DOHH2 (cell line): Measurements from ENCODE around the gene TMED10.

Experiments used
- H3F3A ChIP-seq: fragments of 200-600 bp; sonication (generic), shearing (Covaris generic); 2 replicates; pipeline ENCODE4 v1.6.0; 2016; ENCODE audit warnings: antibody characterized with exemption, mild to moderate bottlenecking; ENCODE audit not compliant: control insufficient read depth, insufficient read depth
- H3K27ac ChIP-seq: fragments of 200-600 bp; sonication (generic); 2 replicates; pipeline ENCODE4 v1.5.1; 2014; ENCODE audit warnings: low read depth, mild to moderate bottlenecking, low read length, moderate library complexity
- H3K27me3 ChIP-seq: fragments of 200-600 bp; sonication (generic); 2 replicates; pipeline ENCODE4 v1.6.1; 2014; ENCODE audit warnings: mild to moderate bottlenecking, low read length, mixed read lengths; ENCODE audit not compliant: control insufficient read depth
- H3K36me3 ChIP-seq: fragments of 200-600 bp; sonication (generic); 2 replicates; pipeline ENCODE4 v1.6.1; 2014; ENCODE audit warnings: mild to moderate bottlenecking, low read length, moderate library complexity, mixed read lengths; ENCODE audit not compliant: control insufficient read depth
- H3K4me1 ChIP-seq: fragments of 200-600 bp; sonication (generic); 2 replicates; pipeline ENCODE4 v1.6.1; 2014; ENCODE audit warnings: mild to moderate bottlenecking, low read length, mixed read lengths; ENCODE audit not compliant: control insufficient read depth
- H3K4me2 ChIP-seq: fragments of 200-600 bp; sonication (generic); 2 replicates; pipeline ENCODE4 v1.6.0; 2014; ENCODE audit warnings: mild to moderate bottlenecking, low read length, moderate library complexity
- H3K4me3 ChIP-seq: fragments of 200-600 bp; sonication (generic); 2 replicates; pipeline ENCODE4 v1.5.1; 2014; ENCODE audit warnings: mild to moderate bottlenecking, low read length, mixed read lengths
- H3K79me2 ChIP-seq: fragments of 200-600 bp; sonication (generic); 2 replicates; pipeline ENCODE4 v1.6.1; 2014; ENCODE audit warnings: mild to moderate bottlenecking, low read length, mixed read lengths; ENCODE audit not compliant: control insufficient read depth
- H3K9me2 ChIP-seq: fragments of 200-600 bp; sonication (generic); replicated peaks from 2 replicates; pipeline ENCODE4 v1.6.1; 2014; ENCODE audit warnings: mild to moderate bottlenecking, low read length, mixed read lengths; ENCODE audit not compliant: control insufficient read depth
- H3K9me3 ChIP-seq: fragments of 200-600 bp; sonication (generic); 2 replicates; pipeline ENCODE4 v1.6.1; 2014; ENCODE audit warnings: antibody characterized with exemption, low read length, mixed read lengths; ENCODE audit not compliant: control insufficient read depth, insufficient read depth
- H4K20me1 ChIP-seq: fragments of 200-600 bp; sonication (generic); 2 replicates; pipeline ENCODE4 v1.6.0; 2014; ENCODE audit warnings: low read depth, mild to moderate bottlenecking, antibody characterized with exemption, low read length, moderate library complexity; ENCODE audit not compliant: control insufficient read depth, insufficient read depth
- CTCF ChIP-seq: fragments of 200-600 bp; sonication (generic); IDR thresholded peaks from one replicate; pipeline ENCODE4 v1.5.1; 2014; ENCODE audit warnings: antibody characterized with exemption, mild to moderate bottlenecking, low read depth, low read length; ENCODE audit not compliant: poor library complexity, severe bottlenecking
- EZH2phosphoT487 ChIP-seq: fragments of 200-600 bp; sonication (generic); IDR thresholded peaks from 2 replicates; pipeline ENCODE4 v1.6.1; 2017; ENCODE audit warnings: borderline replicate concordance, mild to moderate bottlenecking, antibody characterized with exemption, low read length, moderate library complexity, mixed read lengths

TMED10 gene

DNA sequence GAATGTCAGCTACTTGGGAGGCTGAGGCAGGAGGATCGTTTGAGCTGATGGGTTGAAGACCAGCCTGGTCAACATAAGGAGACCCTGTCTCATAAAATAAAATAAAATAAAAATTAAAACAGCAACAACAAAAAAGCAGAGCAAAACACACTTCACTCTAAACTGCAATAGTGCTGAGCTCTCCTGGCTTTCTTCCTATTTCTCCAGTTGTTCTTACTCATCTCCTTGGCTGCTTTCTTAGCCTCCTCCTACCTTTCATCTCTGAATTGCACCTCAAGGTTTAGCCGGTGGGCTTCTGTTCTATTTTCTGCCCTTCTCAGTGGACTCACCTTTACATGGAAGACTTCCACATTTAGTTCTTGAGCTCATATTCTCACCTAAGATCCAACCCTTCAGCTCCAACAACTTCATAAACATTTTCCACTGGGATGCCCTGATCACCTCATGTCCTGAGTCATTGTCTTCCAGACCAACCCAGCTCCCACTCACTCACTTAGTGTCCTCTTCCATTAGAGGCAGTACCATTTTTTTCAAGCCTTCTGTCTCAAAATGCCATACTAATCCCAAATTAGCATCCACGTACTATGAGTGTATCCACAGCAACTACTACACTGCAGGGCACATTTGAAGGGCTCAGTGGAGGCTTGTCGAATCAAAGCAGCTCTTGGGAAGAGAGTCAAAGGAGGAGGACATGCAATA, 41.2 kb upstream of the TMED10 start:
- H3K79me2 ChIP-seq: no peaks in the 10 kb centered on the region
- peaks cover 14% of the 10 kb centered on the region for H3K4me1 ChIP-seq
- TF ChIP-seq CTCF (no peak), EZH2phosphoT487 (no peak)

DNA sequence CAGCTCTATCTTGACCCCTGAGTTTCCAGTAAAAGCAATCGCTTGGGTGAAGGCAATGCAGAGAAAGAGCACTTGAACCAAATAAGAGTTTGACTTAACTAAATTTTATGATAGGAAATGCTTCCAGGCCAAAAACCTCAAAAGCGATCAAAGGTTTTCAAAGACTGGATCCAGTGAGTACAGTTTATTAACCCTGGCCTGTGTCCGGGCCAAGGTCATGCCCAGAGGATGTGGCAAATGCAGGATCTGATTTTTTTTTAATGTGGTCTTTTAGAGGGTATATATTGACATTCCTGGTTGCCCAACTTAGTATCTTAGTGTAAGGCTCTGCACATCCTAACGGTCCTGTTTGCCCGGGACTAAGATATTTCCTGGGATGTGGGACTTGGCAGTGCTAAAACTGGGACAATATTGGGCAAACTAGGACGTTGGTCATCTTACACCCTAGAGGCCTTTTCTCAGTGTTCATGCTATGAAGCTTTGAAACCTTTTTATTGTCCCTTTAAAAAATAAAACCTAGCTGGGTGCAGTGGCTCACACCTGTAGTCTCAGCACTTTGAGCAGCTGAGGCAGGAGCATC, 40.1 kb upstream of the TMED10 start:
- Histone ChIP-seq H4K20me1 (no peaks in the 10 kb centered on the region), H3K9me2 (no peaks in the 10 kb centered on the region), H3K9me3 (no peaks in the 10 kb centered on the region), H3K79me2 (no peaks in the 10 kb centered on the region), H3K4me1 (peaks cover 2% of the 10 kb centered on the region), H3F3A (peaks cover 1% of the 10 kb centered on the region; the same call in 1 of the 2 replicates), H3K4me2 (no peak overlapping the region), H3K36me3 (no peaks in the 10 kb centered on the region), H3K27me3 (peaks cover 11% of the 10 kb centered on the region), H3K4me3 (no peak overlapping the region), H3K27ac (no peak overlapping the region)
- TF ChIP-seq EZH2phosphoT487 (no peak), CTCF (no peak)

More for the DNA sequence above, 41.2 kb upstream of the TMED10 start:
- no peaks in the 10 kb centered on the region for H3K36me3 ChIP-seq
- peaks cover 5% of the 10 kb centered on the region for H3F3A ChIP-seq
- H3K27me3 ChIP-seq: peaks cover 11% of the 10 kb centered on the region
- H3K27ac ChIP-seq: no peak overlapping the region
- H3K4me2 ChIP-seq: no peak overlapping the region
- H4K20me1 ChIP-seq: no peaks in the 10 kb centered on the region
- H3K4me3 ChIP-seq: no peak overlapping the region
- no peaks in the 10 kb centered on the region for H3K9me2 ChIP-seq
- H3K9me3 ChIP-seq: no peaks in the 10 kb centered on the region

GRCh38 chr14:75215520-75215919, 39.1 kb upstream of the TMED10 start:
- TF ChIP-seq EZH2phosphoT487 (no peak), CTCF (no peak)
- peaks cover 14% of the 10 kb centered on the region for H3K27me3 ChIP-seq
- no peak overlapping the region for H3K27ac ChIP-seq
- peaks cover 7% of the 10 kb centered on the region for H3K4me1 ChIP-seq
- H3K4me3 ChIP-seq: no peak overlapping the region
- H3K36me3 ChIP-seq: no peaks in the 10 kb centered on the region
- no peaks in the 10 kb centered on the region for H3F3A ChIP-seq
- H3K9me2 ChIP-seq: no peaks in the 10 kb centered on the region
- H3K79me2 ChIP-seq: no peaks in the 10 kb centered on the region
- no peak overlapping the region for H3K4me2 ChIP-seq
- H4K20me1 ChIP-seq: no peaks in the 10 kb centered on the region
- no peaks in the 10 kb centered on the region for H3K9me3 ChIP-seq
